HG03280 (cell line): ENCODE data around the gene RNF144A.
A peak's percentile ranks its signal among the peaks of the same experiment; 100 is the strongest.
"Not testable (repeated sequence)": the region's sequence is repeated elsewhere in the genome, so short reads cannot be mapped to it uniquely, and the experiment has no call there.

Experiments used
- ATAC-seq: cut with Tn5 transposase; IDR thresholded peaks from one replicate; pipeline ENCODE4 v1.9.1; 2021; ENCODE audit warnings: mild to moderate bottlenecking, moderate library complexity; ENCODE audit not compliant: unreplicated experiment

RNF144A gene

GRCh38 chr2:6917071-6917760, at the start of gene RNF144A:
Gene RNF144A, plus strand, starts transcription at chr2:6917412. Its CDS starts 79,515 bp downstream, at chr2:6996927.
- peak; percentile 83 for ATAC-seq

GRCh38 chr2:6872394-6872793, 44.8 kb upstream of the RNF144A start:
- no peak for ATAC-seq

- no peak for ATAC-seq
These were observed 43.2 kb upstream of the RNF144A start for GRCh38 chr2:6874032-6874431.

GRCh38 chr2:6876309-6876708, 40.9 kb upstream of the RNF144A start:
- ATAC-seq = no peak

GRCh38 chr2:6877402-6878304, 39.6 kb upstream of the RNF144A start, which contains the start of gene RSAD2:
Gene RSAD2, plus strand, starts transcription at chr2:6877777. Its CDS starts 24 bp downstream, at chr2:6877801.
- peak; percentile 65 for ATAC-seq

GRCh38 chr2:6878549-6878948, 38.7 kb upstream of the RNF144A start:
- no peak for ATAC-seq

- ATAC-seq = no peak
These were observed 38.2 kb upstream of the RNF144A start for GRCh38 chr2:6879011-6879410.

GRCh38 chr2:6880200-6880733, 36.9 kb upstream of the RNF144A start:
- no peak for ATAC-seq

GRCh38 chr2:6881046-6881445, 36.2 kb upstream of the RNF144A start:
- ATAC-seq = no peak

- ATAC-seq = no peak
These were observed 35.7 kb upstream of the RNF144A start for GRCh38 chr2:6881516-6881915.

GRCh38 chr2:6883448-6884122, 33.6 kb upstream of the RNF144A start:
- ATAC-seq = no peak

- no peak for ATAC-seq
These were observed 31.7 kb upstream of the RNF144A start for GRCh38 chr2:6885551-6885950.

- no peak for ATAC-seq
These were observed 31.2 kb upstream of the RNF144A start for GRCh38 chr2:6885968-6886367.

GRCh38 chr2:6887751-6888192, 29.4 kb upstream of the RNF144A start:
- no peak for ATAC-seq

GRCh38 chr2:6888724-6889123, 28.5 kb upstream of the RNF144A start:
- no peak for ATAC-seq

GRCh38 chr2:6893876-6894482, 23.2 kb upstream of the RNF144A start:
- no peak for ATAC-seq

GRCh38 chr2:6896930-6897759, 20.1 kb upstream of the RNF144A start:
- no peak for ATAC-seq

- ATAC-seq = not testable (repeated sequence)
These were observed 14.6 kb upstream of the RNF144A start for GRCh38 chr2:6902581-6902980.

- no peak for ATAC-seq
These were observed 11.5 kb upstream of the RNF144A start for GRCh38 chr2:6905668-6906067.
